GM18505 (cell line): ENCODE measurements around the gene NOP14.
"Not testable (repeated sequence)": the region's sequence is repeated elsewhere in the genome, so short reads cannot be mapped to it uniquely, and the experiment has no call there.

Source experiments
- ATAC-seq: cut with Tn5 transposase; IDR thresholded peaks from one replicate; pipeline ENCODE4 v1.9.1; 2021; ENCODE audit not compliant: unreplicated experiment
- POLR2A ChIP-seq: IDR thresholded peaks from 4 replicates; pipeline ENCODE4 v1.6.1; 2011; ENCODE audit warnings: borderline replicate concordance; ENCODE audit not compliant: insufficient read depth, insufficient read length; ENCODE audit errors: extremely low read depth

The NOP14 gene

DNA sequence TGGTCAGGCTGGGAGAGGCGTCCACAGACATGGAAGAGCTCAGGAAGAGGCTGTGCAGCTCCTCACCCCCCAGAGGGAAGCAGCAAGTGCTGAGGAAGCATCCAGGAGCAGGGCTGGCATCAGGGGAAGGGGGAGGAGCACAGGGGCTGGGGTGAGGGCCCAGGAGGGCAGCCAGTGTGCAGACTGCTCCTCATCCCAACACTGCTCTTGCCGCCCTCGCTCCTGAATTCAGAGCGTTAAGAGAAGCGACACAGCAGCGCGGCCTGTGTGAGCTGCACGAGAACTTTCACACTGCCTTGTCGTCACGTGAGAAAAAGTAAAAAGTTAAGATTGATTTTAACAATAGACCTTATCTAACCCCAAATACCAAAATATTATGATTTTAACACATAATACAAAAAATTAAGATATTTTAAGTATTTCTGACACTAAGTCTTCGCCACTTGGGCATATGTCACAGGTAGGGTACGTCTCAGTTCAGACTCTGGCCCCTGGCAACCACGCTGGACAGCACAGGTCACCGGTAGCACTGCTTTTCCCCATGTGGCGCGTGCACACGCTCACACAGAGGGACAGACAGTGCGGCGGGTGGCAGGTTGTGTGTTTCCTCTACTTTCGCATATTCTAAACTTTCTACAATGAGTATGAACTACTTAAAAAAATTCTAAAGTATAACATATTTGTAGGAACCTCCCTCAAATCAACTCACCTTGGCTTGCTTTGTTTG lies 19.7 kb downstream of the NOP14 start:
- no peak for ATAC-seq
- TF ChIP-seq POLR2A, result no peak

DNA sequence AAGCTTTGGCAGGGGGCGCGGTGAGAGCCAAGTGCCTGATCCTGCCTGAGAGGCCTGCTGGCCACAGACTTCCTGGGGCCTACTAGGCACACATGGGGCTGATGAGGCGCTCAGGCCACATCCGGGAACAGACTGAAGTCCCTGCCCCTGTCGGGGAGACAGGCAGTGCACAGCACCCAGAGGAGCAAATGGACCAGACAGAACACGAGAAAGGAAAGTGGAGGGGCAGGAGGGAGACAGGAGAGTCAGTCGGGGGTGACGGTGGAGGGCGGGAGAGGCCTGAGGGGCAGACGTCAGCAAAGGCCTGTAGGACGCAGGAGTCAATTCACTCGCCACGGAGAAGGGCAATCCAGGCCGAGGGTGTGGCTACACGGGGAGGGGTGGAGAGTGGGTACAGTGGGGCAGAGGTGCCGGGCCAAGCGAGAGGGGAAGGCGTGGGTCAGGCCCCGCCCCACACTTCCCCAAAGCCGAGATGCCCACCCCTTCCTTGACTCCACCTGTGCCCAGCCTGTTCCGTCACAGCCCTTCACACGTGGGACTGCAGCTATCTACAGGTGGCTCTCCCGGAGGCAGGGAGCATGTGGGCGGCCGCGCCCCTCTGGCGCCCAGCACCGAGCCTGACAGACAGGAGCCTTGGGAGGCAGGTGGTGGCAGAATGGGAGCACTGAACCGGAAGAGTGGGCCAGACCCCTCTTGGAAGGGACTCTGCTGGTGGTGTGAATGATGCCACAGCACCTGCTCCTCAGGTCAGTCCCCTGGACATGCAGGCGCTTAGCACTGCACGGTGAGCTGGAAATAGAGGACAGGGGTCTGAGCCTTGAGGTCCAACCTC lies 20.5 kb downstream of the NOP14 start:
- no peak for ATAC-seq
- no peak for TF ChIP-seq POLR2A

DNA sequence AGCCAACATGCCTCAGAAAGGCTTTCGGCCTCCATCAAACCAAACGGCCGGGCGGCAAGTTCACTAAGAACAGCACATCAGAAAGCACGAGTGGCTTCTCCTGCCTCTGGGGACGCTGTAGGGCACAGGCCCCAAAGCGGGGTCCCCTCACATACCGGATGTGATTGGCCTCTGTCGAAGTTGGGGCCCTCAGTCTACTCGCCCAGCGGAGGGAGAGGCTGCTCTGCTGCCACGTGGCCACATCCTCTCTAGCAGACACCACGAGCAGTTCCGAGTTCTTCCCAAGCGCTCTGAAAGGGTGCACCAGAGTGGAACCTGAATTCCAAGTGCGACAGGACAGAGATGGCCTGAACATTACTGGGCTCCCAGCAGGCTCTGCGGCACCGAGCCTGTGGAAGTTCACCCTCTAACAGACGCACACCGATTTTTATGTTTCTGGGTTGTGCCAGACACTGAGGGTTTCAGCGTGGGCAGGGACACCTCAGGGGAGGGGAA lies 21.1 kb downstream of the NOP14 start:
- no peak for TF ChIP-seq POLR2A
- ATAC-seq, result no peak

DNA sequence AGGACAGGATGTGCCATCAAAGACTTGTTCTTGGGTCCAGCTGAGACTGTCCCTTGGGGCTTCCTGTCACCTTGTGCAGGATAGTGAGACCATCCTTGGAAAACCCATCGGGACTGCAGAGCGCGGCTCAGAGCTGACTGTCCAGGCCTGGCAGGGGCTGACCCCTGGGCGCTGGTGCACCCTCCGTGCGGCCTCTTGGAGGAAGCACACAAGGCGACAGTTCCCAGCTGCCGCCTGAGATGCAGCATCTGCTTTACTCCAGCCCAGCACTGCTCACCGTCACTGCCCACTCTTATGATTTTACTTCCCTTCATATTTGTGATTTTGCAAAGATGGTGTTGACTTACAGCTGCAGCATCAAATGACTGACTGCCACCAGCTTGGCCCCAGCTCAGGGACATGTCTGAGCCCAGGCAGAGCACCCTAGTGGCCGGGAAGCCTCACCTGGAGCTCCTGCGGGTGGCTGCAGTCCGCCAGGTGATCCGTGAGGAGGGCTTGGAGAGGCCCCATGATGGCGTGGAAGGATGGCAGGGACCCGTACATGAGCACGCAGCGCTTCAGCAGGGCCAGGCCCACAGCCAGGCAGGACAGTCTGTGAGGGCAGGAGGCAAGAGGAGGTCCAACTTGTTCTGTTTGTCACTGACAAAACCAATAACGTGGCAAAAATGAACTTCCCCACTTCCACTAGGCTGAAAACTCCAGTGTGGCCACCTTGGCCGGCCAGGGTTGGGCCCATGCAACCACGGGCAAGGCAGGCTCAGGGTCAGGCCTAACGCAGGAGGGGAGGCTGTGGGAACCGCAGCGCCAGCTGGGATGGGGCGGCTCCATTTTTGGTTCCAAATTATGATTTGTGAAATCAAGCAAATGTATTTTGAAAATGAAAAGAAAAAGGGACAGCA lies 21.8 kb downstream of the NOP14 start:
- no peak for TF ChIP-seq POLR2A
- no peak for ATAC-seq

DNA sequence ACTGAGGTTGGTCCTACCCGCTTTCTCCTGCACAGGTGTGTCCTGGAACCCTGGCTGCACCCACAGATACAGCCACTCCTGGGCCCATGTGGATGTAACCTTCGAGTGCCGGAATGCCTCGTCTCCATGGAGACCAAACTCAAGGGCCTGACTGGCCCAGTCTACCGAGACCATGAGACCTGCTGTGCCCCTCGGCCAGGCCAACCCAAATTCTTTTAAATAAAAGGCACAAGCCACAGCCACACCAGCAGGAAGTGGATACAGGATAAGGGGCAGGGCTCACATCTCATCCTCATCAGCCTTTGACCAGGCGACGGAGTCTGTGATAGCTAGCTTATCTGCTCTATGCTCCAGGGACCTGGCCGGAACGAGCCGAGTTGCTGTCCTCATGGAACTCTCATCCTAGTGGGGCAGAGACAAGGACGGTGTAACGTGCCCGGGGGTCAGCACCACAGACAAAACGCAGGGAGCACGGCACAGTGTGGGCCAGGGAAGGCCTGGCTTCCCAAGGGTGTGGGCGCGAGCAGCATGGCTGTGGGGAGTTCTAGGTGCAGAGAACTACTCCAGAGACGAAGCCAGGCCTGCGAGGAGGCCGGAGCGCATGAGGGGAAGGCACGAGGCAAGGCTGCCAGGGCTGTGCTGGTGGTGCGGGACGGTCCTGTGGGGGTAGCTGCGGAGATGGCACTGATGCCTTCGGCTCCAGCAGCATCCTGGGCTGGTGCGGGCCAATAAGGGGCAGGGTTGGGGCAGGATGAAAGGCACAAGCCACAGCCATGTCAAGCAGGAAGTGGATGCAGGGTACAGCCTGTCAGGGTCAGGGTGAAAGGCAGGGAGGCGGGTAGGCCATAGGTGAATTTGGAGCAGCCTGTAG lies 22.7 kb downstream of the NOP14 start:
- ATAC-seq, result no peak
- TF ChIP-seq POLR2A, result no peak

DNA sequence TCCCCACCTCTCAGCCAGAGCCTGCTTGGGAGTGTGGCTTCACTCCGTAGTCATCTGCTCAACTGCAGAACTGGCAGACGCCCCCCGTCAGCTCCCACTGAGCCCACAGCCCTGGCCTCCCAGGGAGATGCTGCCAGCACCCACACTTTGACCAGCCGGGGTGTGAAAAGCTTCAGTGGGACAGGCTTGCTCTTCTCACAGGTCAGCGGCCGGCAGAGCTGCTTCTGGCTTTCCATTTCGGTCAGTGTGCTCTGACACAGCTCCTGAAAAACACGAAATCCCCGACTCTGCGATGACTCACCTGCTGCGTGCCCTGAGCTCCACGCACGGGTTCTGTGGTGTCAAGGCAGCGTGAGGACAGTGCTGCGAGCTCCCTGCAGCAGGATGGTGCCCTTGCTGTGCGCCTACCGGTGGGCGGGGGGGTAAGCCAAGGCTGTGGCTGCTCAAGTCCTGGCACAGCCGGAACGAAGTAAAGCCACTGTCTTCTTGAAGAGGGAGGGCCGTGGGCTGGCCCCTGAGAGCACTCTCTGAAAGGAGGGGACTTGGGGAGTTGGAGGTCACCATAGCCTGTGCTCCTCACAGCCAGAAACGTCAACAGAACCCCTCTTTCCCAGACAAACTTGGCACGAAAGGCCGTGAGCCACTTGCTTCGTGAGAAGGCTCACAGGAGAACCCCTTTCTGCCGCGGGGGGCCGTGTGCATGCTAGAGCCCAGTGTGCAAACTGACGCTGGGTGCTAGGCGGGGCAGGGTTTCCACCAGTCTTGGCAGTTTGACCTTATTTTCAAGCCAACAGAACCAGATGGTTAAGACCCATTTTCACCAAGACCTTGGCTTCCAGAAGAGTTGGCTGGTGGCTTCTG lies 23.6 kb downstream of the NOP14 start:
- no peak for TF ChIP-seq POLR2A
- no peak for ATAC-seq

DNA sequence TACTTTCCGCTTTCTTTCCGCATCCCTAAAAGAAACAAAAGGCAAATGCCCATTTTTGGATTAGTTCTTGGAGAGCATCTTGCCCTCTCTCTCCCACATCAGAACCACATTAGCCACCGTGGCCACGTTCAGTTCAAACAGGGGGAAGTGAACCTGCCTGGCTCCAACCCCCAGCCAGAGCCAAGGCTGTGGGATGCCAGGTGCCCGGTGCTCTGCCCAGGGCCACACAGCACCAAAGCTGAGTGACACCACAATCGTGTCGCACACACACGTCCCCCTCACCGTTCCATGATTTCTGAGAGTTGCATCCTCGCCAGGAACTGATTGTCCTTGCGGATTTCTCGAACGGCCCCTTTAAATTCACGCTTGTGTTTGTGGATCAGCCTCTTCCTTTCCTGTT lies 24.3 kb downstream of the NOP14 start:
- TF ChIP-seq POLR2A, result no peak
- no peak for ATAC-seq

DNA sequence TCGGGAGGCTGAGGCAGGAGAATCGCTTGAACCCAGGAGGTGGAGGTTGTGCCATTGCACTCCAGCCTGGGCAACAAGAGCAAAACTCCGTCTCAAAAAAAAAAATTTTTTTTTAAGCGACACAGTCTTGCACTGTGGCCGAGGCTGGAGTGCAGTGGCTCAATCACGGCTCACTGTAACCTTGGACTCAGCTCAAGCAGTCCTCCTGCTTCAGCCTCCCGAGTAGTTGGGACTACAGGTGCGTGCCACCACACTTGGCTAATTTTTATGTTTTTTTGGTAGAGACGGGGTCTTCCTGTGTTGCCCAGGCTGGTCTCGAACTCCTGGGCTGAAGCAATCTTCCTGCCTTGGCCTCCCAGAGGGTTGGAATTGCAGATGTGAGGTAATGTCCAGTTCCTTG lies 24.8 kb downstream of the NOP14 start:
- ATAC-seq, result not testable (repeated sequence)

DNA sequence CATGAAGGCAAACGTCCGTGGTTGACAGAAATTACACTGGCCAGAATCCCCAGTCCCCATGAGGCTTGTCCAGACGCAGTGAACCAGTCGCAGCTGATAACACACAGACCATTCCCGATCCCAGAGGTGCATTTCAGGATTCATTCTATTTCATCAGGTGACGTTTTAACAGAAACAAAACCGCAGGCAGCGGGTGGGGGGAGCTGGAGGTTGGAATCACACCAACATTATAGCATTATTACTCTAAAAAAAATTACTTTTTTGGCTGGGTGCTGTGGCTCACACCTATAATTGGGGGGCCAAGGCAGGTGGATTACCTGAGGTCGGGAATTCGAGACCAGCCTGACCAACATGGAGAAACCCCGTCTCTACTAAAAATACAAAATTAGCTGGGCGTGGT lies 25.2 kb downstream of the NOP14 start:
- no peak for TF ChIP-seq POLR2A

DNA sequence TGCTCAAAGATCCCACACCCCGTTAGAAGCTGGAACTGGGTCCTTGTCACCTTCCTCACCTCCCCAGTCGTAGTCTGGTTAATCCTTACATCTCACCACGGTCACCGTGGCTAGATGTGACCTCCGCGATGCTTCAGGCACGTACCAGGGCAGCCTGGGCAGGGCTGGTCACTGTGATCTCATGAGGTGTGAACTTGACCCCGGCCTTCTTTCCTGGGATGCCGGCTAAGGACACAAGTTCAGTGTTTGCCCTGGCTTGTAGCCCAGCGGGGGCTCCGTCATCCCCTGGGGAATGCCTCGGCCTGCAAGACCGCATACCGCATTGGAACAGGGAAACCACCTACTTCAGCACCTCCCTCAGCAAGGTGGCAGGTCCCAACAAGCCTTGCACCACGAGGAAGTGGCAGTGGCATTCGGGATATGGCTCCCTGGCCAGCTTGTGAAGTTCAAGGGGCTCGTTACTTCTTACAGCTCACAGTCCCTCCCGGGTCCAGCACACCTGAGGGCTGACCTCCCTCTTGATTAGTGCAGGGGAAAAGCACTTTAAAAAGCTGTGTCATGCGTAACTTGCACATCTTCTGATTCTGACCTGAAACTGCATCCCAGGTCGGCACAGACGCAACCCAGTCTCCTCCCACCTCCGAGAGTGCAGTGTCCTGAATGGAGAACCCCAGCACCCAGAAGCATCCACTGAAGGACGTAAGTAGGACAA lies 25.9 kb downstream of the NOP14 start:
- TF ChIP-seq POLR2A, result peak; percentile 50
- ATAC-seq, result no peak

More for the DNA sequence above, 25.2 kb downstream of the NOP14 start:
- ATAC-seq, result no peak

DNA sequence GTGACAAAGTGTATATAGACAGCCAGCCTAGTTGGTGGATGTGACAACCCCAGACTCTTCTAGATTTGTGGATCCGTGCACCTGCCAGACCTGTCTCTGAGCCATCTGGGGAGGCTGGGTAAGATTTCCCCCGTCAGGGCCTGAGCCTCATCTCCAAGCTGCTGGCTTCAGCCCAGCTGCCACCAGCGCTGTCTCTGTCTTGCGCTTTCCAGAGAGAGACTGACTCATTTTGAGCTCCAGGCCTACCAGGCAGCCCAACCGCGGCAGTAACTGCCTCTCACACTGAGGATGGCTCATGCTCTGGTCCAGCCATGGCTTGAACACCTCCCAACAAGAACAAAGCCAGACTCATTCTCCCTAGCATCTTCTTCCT lies 26.4 kb downstream of the NOP14 start:
- TF ChIP-seq POLR2A, result peak; percentile 52
- ATAC-seq, result no peak
